Right atrium auricular region (tissue), 2 donors: ENCODE results near the gene TSPAN18. TPM values are rescaled to one million over a fixed set of nuclear protein-coding genes. Genes with fewer than 3 reads are reported as not detected.
A peak's percentile ranks its signal among the peaks of the same experiment; 100 is the strongest.

Source experiments
- DNase-seq: peaks from one replicate; pipeline ENCODE4 v3.0.0-alpha.2; 2019; ENCODE audit warnings: low spot score
- H3K27ac ChIP-seq, 2 donors: fragments of 200-600 bp; sonication (generic); 1 replicate in 1 of 2; 2 replicates in 1 of 2; pipeline ENCODE4 v1.5.1; 2016 to 2019
- H3K27me3 ChIP-seq, 2 donors: fragments of 200-600 bp; sonication (generic); one replicate each; pipeline versions ENCODE4 v1.5.1 to v1.6.0; 2017 to 2019
- H3K36me3 ChIP-seq: fragments of 200-600 bp; sonication (generic); one replicate; pipeline ENCODE4 v1.5.1; 2016
- H3K4me1 ChIP-seq, 2 donors: fragments of 200-600 bp; sonication (generic); one replicate each; pipeline versions ENCODE4 v1.5.1 to v1.6.0; 2017 to 2019
- H3K4me3 ChIP-seq, 2 donors: fragments of 200-600 bp; sonication (generic); 1 replicate in 1 of 2; 2 replicates in 1 of 2; pipeline ENCODE4 v1.5.1; 2017 to 2019; ENCODE audit warnings: mild to moderate bottlenecking in 1 of 2, moderate library complexity in 1 of 2
- H3K9me3 ChIP-seq, 2 donors: fragments of 200-600 bp; sonication (generic); one replicate each; pipeline ENCODE4 v1.5.1; 2019
- CTCF ChIP-seq, 2 donors: fragments of 200-600 bp; sonication (generic); IDR thresholded peaks; one replicate each; pipeline ENCODE4 v1.5.1; 2019; ENCODE audit warnings: antibody characterized with exemption in 2 of 2
- total RNA-seq, 2 donors: library from RNA; depleted of rRNA; stranded (reverse); fragments of >200 nt; gene quantifications; one replicate each; pipeline ENCODE4 v1.1.0, GENCODE V29; 2016

Gene TSPAN18
- total RNA-seq, 2 donors from 2014 or later, result 76.3 to 79.3 TPM

- no peak for DNase-seq
- no peaks in the 10 kb centered on the region for H3K27me3 ChIP-seq
- peaks cover 29% of the 10 kb centered on the region for H3K36me3 ChIP-seq
- no peak overlapping the region for H3K4me3 ChIP-seq
- H3K4me1 ChIP-seq, result peaks cover 0 to 35% of the 10 kb centered on the region in 2 donors
- no peak for TF ChIP-seq CTCF (IDR thresholded peaks at IDR 0.05)
- peak overlapping the region; percentile 44 to 72 for H3K27ac ChIP-seq
- H3K9me3 ChIP-seq, result no peaks in the 10 kb centered on the region
Measured at GRCh38 chr11:44915621-44916020, 188.9 kb downstream of the TSPAN18 start.

GRCh38 chr11:44916331-44916730 is 189.6 kb downstream of the TSPAN18 start:
- H3K9me3 ChIP-seq, result no peaks in the 10 kb centered on the region
- no peak overlapping the region for H3K4me3 ChIP-seq
- no peak for DNase-seq
- H3K27me3 ChIP-seq, result no peaks in the 10 kb centered on the region
- TF ChIP-seq CTCF (IDR thresholded peaks at IDR 0.05), result no peak
- peak overlapping the region; percentile 44 to 72 for H3K27ac ChIP-seq
- H3K36me3 ChIP-seq, result peaks cover 34% of the 10 kb centered on the region
- H3K4me1 ChIP-seq, result peaks cover 0 to 28% of the 10 kb centered on the region in 2 donors

- no peak for TF ChIP-seq CTCF (IDR thresholded peaks at IDR 0.05)
- H3K27me3 ChIP-seq, result no peaks in the 10 kb centered on the region
- H3K36me3 ChIP-seq, result peaks cover 36% of the 10 kb centered on the region
- no peak overlapping the region for H3K4me3 ChIP-seq
- H3K9me3 ChIP-seq, result no peaks in the 10 kb centered on the region
- no peak for DNase-seq
- peak overlapping the region; percentile 44 to 72 for H3K27ac ChIP-seq
- H3K4me1 ChIP-seq, result peaks cover 0 to 22% of the 10 kb centered on the region in 2 donors
Measured at GRCh38 chr11:44916801-44917385, 190.1 kb downstream of the TSPAN18 start.

- no peaks in the 10 kb centered on the region for H3K27me3 ChIP-seq
Measured at GRCh38 chr11:44917741-44918140, 191.0 kb downstream of the TSPAN18 start.

GRCh38 chr11:44920451-44920850 is 193.7 kb downstream of the TSPAN18 start:
- no peak overlapping the region for H3K27ac ChIP-seq
- no peak for TF ChIP-seq CTCF (IDR thresholded peaks at IDR 0.05)
- no peak for DNase-seq
- H3K9me3 ChIP-seq, result no peaks in the 10 kb centered on the region
- H3K36me3 ChIP-seq, result peaks cover 34% of the 10 kb centered on the region
- no peaks in the 10 kb centered on the region for H3K27me3 ChIP-seq
- H3K4me3 ChIP-seq, result no peak overlapping the region
- H3K4me1 ChIP-seq, result peaks cover 0 to 25% of the 10 kb centered on the region in 2 donors

More at GRCh38 chr11:44917741-44918140, 191.0 kb downstream of the TSPAN18 start:
- DNase-seq, result no peak
- Histone ChIP-seq H3K9me3 (no peaks in the 10 kb centered on the region), H3K4me3 (no peak overlapping the region), H3K36me3 (peaks cover 36% of the 10 kb centered on the region), H3K27ac (peak overlapping the region in 1 of 2 donors; percentile 72), H3K4me1 (peaks cover 0 to 17% of the 10 kb centered on the region in 2 donors)
- no peak for TF ChIP-seq CTCF (IDR thresholded peaks at IDR 0.05)

GRCh38 chr11:44923115-44923514 is 196.4 kb downstream of the TSPAN18 start:
- H3K27me3 ChIP-seq, result no peaks in the 10 kb centered on the region
- H3K4me3 ChIP-seq, result no peak overlapping the region
- no peak for TF ChIP-seq CTCF (IDR thresholded peaks at IDR 0.05)
- H3K4me1 ChIP-seq, result peaks cover 0 to 23% of the 10 kb centered on the region in 2 donors
- no peak overlapping the region for H3K27ac ChIP-seq
- H3K9me3 ChIP-seq, result no peaks in the 10 kb centered on the region
- peaks cover 33% of the 10 kb centered on the region for H3K36me3 ChIP-seq
- DNase-seq, result no peak
